HL-60/S4 (cell line): ENCODE data around the gene MCM9.
"Not testable (repeated sequence)": the region's sequence is repeated elsewhere in the genome, so short reads cannot be mapped to it uniquely, and the experiment has no call there.

ENCODE experiments used
- in situ Hi-C: fragments of 300-500 bp; cut with MboI; formaldehyde crosslinking; loops from 2 replicates; pipeline ENCODE4 v1.14.3; 2022; ENCODE audit warnings: low sequenced_read_pairs

The MCM9 gene

DNA sequence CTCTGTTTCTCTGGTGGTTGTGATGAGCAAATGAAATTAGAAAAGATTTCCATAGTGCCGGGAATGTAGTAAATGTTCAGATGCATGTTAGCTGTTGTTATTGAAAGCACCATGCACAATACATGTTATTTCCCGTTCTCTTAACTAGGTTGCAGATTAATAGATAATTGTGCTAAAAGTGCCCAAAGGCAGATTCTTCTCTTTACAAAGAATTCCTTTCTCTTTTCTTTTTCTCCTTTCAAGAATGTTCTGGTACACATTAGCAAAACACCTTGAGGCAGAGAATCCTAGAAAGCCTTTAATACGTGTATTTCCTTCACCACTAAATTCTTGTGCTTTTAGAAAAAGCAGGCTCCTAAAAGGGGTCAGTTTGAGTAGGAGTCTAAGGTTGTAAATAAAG, 162.1 kb downstream of the MCM9 start:
- in situ Hi-C loops: no loop called here

DNA sequence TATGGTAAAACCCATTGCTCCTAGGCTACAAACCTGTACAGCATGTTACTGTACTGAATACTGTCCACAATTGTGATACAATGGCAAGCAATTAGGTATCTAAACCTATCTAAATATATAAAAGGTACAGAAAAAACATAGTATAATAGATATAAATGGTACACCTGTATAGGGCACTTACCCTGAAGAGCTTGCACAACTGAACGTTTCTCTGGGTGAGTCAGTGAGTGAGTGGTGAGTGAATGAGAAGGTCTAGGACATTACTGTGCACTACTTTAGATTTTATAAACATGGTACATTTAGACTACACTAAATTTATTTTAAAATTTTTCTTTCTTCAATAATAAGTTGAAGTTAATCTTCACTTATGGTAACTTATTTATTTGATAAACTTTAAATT, 163.7 kb downstream of the MCM9 start:
- in situ Hi-C loops: no loop called here

DNA sequence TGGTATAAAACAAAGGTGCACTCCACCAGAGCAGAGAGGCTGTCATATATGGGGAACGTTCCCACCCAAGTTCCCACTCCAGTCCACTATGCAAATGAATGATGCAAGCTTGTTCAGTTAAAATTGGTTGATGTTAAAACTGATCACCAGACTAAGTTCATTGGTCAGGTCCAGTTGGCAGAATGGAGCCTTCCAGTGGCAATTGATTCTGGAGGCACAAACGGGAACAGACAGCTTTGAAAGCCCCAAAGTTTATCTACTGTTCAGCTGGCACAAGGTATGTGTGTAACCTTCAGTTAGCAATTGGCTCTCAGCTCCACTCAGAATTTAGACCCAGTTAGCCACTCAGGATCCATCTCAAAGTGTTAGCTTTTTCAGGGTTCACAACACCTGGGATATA, 164.1 kb downstream of the MCM9 start:
- in situ Hi-C loops: no loop called here

- in situ Hi-C loops: no loop called here
These were observed 164.7 kb downstream of the MCM9 start for GRCh38 chr6:118770112-118770788.

DNA sequence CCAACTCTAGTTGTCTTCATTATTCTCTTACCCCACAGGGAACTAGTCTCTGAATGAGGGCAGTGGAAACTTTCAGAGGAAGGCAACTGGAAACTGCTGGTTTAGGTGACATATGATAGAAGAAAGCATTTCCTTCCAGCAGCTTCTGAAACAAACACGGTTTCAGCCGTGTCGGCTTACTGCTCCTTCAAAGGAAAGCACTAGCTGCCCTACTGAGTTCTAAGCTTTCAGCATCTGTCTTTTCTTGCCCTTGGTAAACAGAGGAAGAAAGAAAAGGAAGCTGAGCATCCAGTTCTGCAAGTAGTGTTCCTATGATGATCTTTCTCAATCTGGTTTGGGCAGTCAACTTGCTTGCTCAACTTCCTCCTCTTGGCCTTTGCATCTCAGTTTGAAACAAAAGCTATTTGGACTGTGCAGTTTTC, 166.0 kb downstream of the MCM9 start:
- in situ Hi-C loops: no loop called here

DNA sequence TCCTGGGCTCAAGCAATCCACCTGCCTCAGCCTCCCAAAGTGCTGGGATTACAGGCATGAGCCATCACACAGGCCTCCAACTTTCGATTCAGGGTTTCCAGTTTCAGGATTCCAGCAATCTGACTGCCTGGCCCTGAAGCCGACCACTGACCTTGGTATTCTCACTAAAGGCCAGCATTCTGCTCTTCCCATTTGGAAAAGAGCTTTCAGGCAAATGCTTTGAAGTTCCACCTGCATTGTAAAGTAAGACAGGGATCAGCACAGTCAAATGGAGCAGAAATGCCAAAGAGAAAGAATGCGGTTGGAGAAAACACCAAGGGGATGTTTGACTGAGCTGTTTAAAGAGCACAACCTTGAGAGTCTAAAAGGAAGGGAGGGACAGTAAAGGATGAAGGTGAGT, 166.5 kb downstream of the MCM9 start:
- in situ Hi-C loops: no loop called here

- in situ Hi-C loops: not testable (repeated sequence)
These were observed 169.6 kb downstream of the MCM9 start for GRCh38 chr6:118765316-118765715.

- in situ Hi-C loops: no loop called here
These were observed 170.2 kb downstream of the MCM9 start for GRCh38 chr6:118764766-118765165.
